HL-60/S4 (cell line): ENCODE measurements around the gene CRB1.
"Not testable (repeated sequence)": the region's sequence is repeated elsewhere in the genome, so short reads cannot be mapped to it uniquely, and the experiment has no call there.

ENCODE experiments used
- in situ Hi-C: fragments of 300-500 bp; cut with MboI; formaldehyde crosslinking; loops from 2 replicates; pipeline ENCODE4 v1.14.3; 2022; ENCODE audit warnings: low sequenced_read_pairs

CRB1 gene

DNA sequence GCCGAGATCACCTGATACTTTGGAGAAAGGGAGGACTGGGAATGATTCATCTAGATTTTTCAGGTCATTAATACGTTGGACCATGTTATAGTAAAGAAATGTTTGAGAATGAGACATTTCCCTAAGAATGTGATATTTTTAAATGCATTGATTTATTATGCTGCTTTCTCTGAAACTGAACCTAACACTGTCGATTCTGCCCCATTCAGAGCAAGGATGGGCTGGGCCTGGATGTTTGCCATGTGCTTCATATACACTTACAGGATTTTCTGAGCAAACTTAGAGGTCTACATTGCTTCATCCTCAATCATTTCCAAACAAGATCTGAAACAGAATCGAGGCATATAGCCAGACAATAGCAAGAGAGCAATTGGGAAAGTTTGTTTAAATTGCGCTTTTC lies 183.3 kb downstream of the CRB1 start:
- in situ Hi-C loops = no loop called here

DNA sequence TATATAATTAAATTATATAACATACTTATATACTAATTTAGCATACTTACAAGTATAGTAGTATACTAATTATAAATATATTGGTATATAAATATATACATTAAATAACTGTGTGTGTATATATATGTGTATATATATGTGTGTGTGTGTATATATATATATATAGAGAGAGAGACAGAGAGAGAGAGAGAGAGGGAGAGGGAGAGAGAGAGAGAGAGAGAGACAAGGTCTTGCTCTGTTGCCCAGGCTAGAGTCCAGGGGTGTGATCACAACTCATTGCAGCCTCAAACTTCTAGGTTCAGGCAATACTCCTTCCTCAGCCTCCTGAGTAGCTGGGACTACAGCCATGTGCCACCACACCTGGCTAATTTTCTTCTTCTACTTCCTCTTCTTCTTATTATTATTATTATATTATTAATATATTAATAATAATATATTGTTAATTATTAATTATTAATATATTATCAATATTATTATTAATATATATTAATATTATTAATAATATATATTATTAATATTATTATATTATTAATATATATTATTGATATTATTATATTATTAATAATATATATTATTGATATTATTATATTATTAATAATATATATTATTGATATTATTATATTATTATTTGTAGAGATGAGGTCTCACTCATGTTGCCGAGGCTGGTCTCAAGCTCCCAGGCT lies 185.5 kb downstream of the CRB1 start:
- in situ Hi-C loops = no loop called here

DNA sequence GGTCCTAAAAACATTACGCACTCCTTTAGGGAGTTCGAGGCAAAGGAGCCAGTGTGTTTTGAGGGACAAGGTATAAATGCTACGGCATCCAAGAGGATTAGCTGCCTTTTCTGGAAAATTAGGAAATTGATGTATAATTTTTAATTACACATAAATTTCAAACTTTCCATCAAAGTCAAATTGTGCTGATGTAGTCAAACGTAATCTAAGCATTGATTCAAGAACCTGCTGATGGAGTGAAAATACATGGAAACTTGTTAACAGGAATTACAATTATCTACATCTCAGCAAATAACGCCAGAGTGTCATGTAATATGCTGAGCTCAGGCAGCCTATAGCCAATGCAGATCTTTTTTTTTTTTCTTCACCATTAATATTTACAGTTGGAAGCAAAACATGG lies 194.5 kb downstream of the CRB1 start:
- in situ Hi-C loops = no loop called here

DNA sequence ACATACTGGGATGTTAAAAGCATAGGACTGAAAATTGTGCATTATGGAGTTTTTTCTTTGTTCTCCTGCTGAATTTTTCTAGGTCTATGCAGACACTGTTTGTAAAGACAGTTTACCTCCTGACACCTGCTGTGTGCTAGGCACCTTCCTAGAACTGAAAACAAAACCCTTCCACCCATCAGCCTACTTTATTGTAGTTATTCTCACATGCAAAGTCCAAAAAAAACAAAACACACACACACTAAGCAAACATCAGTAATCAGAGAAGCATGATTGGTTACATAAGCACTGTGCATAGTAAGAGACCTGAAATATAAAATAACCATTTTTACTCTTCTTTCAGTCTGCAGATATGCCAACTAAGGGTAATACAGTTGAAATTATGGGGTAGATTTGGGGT lies 195.1 kb downstream of the CRB1 start:
- in situ Hi-C loops = no loop called here

DNA sequence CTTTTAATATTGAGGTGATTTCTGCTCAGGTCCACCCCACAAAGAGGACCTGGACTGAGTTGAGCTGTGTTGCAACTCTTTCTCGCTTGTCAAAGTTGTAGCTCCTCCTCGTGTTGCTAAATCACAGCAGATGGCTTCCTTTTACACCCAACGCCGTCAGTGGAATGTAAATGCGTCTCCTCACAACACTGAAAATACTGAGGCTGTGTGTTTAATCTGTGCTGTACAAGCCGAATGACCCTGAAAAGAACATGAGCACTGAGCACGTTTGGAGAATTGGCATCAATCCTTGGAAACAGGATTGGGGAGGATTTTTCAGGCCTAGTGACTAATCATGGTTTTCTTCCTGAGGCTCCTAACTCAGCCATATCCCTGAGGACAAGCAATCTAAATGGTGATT lies 196.0 kb downstream of the CRB1 start:
- in situ Hi-C loops = no loop called here

DNA sequence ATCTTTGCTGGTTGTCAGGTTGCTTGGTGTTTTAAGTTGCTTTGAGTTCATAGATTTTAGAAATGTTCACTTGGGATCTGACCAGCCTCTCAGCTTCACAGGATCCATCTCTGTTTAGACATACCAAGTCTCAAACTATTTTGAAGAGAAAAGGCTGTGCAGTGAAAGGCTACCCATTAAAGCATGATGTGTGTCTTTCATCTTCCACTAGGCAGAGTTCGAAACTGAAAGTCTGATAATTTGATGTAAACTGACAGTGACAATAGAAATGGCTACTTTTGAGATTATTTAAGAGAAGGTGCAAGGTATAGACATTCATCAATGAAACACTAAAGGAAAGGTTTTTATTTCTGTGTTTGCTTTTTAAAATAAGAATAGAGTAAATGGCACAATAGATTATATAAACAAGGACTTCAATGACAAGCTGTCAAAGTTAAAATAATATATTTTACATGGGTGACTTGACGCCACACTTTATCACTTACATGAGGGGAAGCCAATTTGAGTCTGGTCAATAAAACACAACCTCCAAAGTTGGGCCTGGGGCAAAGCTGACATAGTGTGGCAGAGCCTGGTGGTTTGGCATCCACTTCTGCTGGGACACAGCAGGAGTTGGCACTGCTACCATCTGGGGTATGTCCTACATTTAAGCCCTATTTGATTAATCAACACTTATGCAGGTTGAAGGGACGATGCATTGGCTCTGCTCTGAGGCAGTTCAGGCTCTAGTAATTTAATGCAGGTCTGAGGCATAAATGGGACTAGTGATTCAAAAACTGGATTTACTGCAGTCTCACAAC lies 197.7 kb downstream of the CRB1 start:
- in situ Hi-C loops = no loop called here

DNA sequence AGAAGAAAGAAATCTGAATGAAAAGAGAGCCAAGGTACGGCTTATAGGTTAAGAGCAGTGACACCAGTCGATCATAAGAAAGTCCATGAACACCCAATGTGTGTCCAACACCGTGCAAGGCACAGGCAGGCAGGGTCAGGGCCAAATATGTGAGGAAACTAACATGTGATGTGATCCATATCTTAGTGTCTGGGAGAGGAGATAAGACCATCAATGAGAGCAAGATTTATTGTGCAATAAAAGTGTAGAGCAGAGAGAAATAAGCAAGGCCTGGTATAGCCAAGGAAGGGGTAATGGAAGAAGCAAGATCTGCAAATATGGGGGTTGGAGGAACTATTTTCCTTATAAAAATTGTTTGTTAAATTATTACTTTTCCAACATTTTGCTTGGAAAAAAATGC lies 198.8 kb downstream of the CRB1 start:
- in situ Hi-C loops = no loop called here

DNA sequence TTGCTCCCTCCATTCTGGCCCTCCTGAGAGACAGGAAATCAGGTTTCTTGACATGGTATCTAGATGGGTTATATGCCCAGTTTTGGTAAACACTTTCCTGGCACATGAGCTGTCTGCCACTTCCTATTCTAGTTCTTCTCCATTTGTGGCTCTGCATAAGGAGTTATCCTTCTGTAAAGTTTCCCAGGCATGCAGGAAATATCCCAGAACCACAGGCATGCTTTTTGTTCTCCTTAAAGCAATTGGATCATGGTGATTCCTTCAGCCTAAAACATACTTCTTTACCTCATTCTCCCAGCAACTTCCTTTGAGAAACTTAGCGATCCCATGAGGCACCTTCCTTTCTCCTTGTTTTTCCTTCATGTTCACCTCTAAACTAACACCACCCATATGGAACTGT lies 199.8 kb downstream of the CRB1 start:
- in situ Hi-C loops = no loop called here

DNA sequence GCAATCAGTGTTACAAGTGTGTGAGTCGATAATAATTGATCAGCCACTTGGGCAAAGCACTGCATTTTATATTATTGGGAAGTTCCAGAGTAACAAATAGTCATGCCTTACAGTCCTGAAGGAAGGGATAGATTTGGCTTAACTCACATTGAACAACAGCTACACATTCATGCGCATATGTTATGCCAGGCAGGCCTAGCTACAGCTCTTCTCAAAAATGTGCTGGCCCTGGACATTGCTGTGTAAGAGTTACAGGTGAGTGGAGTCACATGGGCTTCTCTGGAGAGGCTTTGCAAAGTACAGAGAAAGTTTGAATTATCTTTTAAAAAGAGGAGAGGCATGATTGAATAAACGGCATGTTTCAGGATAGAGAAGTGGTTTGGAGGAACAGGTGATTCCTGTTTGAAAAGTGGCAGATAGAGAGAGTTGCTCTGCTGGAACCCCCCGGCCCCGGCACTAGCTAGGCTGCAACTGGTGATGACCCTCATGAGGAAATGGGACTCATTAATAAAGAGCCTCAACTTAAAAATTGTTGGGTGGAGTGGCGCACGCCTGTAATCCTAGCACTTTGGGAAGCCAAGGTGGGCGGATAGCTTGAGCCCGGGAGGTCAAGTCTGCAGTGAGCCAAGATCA lies 200.6 kb downstream of the CRB1 start:
- in situ Hi-C loops = no loop called here

DNA sequence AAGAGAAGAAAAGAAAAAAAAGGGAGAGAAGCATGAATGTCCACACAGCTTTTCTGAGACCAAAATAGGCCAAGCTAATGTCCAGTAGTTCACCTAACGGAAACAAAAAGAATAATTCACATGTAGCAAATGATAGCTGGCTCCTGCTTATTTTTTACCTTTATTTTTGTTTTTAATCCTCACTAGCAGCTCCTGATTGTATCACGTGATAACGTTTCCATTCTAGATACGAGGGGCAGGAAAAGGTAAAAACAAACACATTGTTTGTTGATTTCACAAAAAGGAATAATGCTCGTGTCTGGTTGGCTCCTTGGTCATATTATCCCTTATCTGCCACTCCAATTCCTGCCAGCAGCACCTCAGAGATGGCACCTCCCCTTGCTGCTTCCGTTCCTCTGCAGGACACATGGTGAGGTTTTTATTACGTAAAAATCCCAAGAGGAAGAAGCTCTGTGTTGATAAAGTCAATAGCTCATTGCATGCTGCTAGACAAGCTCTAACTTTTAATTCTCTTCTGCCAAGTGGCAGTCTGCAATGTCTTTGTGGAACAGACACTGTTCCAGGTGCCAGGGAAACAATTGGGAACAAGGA lies 201.7 kb downstream of the CRB1 start:
- in situ Hi-C loops = no loop called here

DNA sequence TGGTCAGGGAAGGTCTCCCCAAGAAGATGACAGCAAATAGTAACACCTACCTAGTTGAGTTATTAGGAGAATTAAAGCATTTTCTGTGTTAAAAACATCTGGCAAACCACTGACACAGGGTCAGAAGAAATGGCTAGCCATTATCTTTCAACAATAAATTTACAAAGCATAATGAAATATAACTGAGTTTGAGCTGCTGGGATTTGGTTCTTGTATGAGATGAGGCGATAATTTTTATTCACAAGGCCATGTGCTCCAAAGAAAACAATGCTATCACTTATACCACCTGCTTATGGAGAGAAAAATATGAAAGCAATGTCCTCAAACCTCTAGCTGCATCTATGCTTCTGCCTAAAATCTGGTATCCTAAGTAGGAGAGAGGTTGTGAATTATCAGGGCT lies 202.3 kb downstream of the CRB1 start:
- in situ Hi-C loops = no loop called here

DNA sequence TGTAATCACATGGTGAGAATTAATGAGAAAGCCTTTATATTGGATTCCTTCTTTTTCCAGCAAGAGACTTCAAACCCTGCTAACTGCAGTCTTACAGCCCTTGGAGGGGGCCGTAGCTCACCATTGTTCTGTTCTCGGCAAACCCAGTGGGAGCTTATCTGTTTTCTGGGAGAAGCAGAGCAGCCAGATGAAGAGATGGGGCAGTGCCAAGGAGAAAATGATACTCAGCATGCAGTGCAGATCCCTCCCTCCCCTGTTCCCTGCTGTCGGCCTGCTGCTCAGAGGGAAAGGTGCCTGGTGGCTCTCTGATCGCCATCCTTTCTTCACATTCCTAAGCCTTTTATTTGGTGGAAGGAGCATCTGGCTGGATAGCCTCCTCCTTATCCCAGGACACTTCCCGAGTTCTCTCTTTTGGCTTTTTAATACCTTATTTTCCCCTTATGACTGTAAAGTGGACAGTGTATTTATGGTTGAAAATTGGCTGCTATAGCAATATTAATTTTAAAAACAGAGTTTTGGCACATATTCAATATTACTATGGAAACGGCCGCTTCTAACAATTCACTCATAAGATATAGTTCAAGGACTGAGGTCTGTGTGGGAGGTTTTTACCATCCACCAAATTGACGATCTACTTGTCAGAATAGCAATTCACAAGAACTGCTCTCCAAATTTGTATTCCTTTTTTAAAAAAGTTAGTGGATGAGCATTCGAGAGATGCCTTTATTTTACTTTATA lies 203.4 kb downstream of the CRB1 start:
- in situ Hi-C loops = no loop called here

DNA sequence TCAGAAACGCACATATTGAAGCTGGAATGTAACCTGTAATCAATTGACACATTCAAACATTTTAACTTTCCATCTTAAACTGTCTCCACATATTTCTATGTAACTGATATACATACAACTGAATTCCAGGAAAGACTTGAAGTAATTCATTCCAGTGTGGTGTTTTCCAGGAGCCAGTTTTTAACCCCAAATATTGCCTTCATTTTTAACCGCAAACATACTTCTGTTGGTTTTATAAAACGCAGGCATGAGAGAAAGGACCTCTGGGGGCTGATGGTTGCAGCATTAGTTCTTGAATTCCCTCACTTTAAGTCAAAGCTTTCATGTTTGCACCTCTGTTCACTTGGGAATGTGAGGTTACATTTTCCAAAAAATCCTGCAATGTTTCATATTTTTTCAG lies 204.1 kb downstream of the CRB1 start:
- in situ Hi-C loops = no loop called here

DNA sequence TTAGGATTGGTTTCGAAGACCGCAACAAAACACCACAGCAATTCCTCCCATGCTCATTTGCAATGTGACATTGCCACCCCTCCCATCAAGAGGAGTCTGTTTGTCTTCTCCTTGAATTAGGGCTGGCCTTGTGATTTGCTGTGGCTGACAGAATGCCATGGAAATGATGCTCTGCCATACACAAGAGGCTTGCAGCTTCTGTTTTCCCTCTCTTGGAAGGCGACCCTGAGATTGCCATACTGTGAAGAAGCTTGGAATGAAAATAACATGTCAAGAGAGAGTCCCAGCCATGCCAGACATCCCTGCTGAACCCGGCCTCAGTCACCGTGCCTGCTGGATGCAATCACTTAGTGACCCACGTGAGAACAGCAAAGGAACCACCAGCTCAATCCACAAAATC lies 212.4 kb downstream of the CRB1 start:
- in situ Hi-C loops = no loop called here

DNA sequence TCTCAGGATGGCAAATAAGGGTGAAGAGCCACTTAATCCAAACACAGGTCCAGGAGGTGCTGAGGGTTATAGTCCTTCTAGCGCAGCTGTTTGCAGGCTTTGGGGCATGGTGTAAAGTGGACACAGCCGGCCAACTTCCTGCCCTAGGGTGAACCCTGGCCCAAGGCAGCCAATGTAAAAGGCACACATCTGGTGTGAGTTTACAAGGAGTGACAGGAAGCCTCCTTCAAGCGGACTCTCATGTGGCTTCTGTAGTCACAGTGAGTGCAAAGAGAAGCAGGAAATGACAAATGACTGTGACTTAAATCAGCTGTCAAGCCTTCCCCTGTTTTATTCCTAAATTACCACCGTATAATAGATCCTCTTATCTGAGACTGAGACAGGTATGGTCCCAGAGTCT lies 213.0 kb downstream of the CRB1 start:
- in situ Hi-C loops = no loop called here

DNA sequence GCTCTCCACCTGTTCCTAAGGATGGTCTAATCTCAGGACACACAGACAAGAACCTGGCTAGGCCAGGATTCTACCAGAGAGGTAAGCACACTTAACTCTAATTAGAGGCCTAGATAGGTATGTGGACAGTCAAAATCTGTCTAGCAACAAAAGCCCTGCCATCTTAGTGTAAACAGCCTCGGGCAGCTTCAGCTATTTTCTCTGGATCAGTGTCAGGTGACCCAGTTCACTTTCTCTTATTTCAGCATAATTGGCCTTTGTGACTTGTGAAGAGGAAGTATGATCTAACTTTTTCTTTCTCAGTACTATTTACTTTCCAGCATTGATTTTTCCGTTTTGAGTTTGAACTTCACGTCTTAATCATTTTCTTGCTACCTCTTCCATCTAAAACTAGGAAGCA lies 217.7 kb downstream of the CRB1 start:
- in situ Hi-C loops = no loop called here

DNA sequence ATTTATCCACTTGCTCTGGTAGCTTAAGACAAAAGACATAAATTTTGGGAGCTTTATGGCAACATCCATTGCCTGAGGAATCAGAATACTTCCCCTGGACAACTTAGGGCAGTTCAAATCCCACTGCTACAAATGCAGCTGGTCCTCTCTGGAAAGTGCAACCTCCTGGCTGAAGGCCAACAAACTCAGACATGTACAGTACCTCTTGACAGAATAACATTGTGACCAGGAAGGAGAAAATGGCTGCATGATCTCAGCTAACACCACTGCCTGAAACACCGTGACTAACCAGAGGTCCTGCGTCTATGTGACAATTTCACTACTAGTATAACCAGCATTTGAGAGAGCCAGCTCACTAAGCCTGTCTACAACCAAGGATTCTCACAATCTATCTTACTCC lies 218.9 kb downstream of the CRB1 start:
- in situ Hi-C loops = no loop called here

DNA sequence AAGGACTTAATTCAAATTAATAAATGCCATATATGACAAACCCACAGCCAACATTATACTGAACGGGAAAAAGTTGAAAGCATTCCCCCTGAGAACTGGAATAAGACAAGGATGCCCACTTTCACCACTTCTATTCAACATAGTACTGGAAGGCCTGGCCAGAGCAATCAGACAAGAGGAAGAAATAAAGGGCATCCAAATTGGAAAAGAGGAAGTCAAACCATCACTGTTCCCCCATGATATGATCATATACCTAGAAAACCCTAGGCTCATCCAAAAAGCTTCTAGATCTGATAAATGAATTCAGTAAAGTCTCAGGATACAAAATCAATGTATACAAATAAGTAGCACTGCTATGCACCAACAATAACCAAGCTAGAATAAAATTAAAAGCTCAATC lies 223.5 kb downstream of the CRB1 start:
- in situ Hi-C loops = not testable (repeated sequence)

DNA sequence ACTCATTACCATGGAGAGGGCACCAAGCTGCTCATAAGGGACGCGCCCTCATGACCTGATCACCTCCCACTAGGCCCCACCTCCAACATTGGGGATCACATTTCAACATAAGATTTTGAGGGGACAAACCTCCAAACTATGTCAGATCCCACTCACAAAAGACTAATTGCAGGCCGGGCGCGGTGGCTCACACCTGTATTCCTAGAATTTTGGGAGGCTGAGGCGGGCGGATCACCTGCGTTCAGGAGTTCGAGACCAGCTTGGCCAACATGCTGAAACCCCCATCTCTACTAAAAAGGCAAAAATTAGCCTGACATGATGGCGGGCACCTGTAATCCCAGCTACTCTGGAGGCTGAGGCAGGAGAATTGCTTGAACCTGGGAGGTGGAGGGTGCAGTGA lies 228.7 kb downstream of the CRB1 start:
- in situ Hi-C loops = no loop called here

DNA sequence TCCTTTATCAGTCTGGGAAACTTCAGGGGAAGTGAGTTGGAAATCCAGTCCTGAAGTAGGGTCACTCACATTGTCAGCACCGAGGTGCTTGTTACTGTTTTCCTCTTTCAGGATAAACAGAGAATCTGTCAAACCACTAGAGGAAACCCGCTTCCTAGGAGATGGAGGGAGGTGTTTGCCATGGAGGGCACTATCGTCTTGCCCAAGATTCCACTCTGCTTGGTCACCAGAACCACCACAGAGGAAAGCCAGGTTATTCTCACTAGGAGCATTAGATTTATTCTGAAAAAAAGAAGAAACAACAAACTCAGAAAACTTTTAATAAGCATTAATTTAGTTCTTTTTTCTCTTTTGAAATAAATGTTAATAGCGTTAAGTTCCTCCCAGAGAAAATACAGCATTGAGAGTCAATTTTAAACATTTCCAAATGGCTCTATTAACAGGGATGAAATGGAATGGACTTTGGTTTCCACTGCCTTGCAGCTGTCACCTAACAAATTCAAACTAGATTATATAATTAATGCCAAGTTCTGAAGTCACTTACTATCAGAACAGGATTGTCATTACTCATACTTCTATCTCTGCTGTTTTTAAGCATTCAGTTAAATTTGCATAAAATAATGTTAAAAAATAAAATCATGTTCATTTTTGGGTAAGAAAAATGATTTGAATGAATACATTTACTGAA lies 242.8 kb downstream of the CRB1 start:
- in situ Hi-C loops = no loop called here

DNA sequence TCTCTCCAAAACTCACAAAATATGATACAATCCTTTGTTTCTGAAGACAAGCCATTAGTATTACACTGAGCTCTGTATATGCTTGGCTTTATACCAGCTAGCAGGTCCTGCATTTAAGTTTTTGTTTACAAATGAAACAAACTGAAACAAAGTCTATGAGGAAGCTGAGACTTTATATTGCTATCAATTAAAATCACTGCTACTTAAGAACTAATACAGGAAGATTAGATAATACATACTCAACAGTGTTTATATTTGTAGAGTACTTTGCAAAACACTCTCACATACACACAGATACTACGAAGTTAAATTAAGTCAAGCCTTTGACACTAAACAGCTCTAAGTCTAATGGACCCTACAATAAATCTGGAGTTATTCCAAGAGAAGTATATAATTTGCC lies 247.4 kb downstream of the CRB1 start:
- in situ Hi-C loops = no loop called here
